Measurements from ENCODE around the gene TTYH1. TPM values are rescaled to one million over a fixed set of nuclear protein-coding genes. Genes with fewer than 3 reads are reported as not detected.

TTYH1 gene
- polyA plus RNA-seq, 1 of the 3 experiments (the other 2 are of a cell fraction), result 0.05 TPM

DNA sequence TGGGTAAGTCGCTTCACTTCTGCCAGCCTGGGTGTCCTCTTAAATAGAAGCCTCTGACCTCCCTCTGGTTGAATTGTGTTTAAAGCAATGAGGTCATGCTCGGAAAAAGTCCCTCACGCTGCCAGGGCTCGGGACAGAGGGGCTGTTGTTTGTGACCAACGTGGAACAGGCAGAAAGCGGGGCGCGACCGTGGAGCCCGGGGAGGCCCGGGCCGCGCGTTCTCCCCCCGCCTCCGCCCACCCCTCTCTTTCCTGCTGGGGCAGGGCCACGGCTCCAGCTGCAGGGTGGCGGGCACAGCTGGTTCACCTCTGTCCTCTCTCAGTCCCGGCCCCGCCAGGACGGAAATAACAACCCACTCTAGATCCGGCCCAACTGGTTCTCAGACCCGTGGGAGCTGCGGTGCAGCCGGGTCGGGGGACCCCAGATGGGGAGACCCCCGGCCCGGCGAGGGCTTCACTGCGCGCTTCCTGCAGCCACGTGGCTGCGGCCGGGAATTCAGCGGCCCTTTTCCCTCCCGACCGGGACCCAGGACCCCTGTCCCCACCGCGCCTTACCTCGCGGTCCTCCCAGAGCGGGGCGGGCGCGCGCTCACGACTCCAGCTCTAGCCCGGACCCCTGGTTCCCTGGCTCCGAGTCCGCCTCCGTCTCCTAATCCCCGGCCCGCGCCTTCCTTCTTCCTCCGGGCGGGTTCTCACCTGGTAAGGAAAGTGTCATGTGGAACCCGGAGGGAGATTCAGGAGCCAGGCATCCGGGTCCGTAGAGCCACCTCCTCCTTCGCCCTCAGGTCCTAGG lies 55.9 kb downstream of the TTYH1 start:
- DNase-seq, result no peak
- no peak overlapping the region for H3K9ac ChIP-seq
- no peaks in the 10 kb centered on the region for H4K20me1 ChIP-seq (ENCODE audit: insufficient read depth)
- H3K27me3 ChIP-seq (ENCODE audit: insufficient read depth), result peaks cover 18% of the 10 kb centered on the region
- H3K36me3 ChIP-seq (replicated peaks in 1 of 2; ENCODE audit: control insufficient read depth in 1 of 2, insufficient read depth in 2 of 2, low read length in 1 of 2), result no peaks in the 10 kb centered on the region
- no peak overlapping the region for H3K27ac ChIP-seq (ENCODE audit: low read depth in 2 of 2, low read length in 1 of 2)
- ChIA-PET POLR2A (no interaction called here), CTCF (interaction anchor here (0.9 to 2.6 kb wide), 2 partner anchors 10 to 24 kb away, joined by 3 to 13 read pairs; no protein-coding TSS in a partner anchor)
- no peaks in the 10 kb centered on the region for H3K9me2 ChIP-seq
- WGBS (ENCODE audit: low lambda C conversion rate), result 20% methylated on average over 18 of the region's 60 CpGs
- H2AFZ ChIP-seq (ENCODE audit: low read depth), result peak overlapping the region; percentile 29; the same call in 1 of the 2 replicates
- H3K4me2 ChIP-seq, result peak overlapping the region; percentile 76
- peak overlapping the region; percentile 29 to 50; a peak in 2 of 4 replicates for H3K4me3 ChIP-seq (ENCODE audit: low read depth in 2 of 2, low read length in 1 of 2)
- H3K4me1 ChIP-seq (ENCODE audit: control insufficient read depth in 1 of 2, insufficient read depth in 2 of 2, low read depth in 1 of 2, low read length in 1 of 2), result no peaks in the 10 kb centered on the region; a peak in 1 of 4 replicates
- no peaks in the 10 kb centered on the region for H3K9me3 ChIP-seq
- H3F3A ChIP-seq (replicated peaks; ENCODE audit: insufficient read depth), result peaks cover 16% of the 10 kb centered on the region
- no peaks in the 10 kb centered on the region for H3K79me2 ChIP-seq (ENCODE audit: insufficient read depth)
- TF ChIP-seq, protein P1, sequence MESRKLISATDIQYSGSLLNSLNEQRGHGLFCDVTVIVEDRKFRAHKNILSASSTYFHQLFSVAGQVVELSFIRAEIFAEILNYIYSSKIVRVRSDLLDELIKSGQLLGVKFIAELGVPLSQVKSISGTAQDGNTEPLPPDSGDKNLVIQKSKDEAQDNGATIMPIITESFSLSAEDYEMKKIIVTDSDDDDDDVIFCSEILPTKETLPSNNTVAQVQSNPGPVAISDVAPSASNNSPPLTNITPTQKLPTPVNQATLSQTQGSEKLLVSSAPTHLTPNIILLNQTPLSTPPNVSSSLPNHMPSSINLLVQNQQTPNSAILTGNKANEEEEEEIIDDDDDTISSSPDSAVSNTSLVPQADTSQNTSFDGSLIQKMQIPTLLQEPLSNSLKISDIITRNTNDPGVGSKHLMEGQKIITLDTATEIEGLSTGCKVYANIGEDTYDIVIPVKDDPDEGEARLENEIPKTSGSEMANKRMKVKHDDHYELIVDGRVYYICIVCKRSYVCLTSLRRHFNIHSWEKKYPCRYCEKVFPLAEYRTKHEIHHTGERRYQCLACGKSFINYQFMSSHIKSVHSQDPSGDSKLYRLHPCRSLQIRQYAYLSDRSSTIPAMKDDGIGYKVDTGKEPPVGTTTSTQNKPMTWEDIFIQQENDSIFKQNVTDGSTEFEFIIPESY (IDR thresholded peaks at IDR 0.05; ENCODE audit: borderline replicate concordance, low read depth), result no peak
- TF ChIP-seq JUND (IDR thresholded peaks at IDR 0.05) (no peak), NFIC (IDR thresholded peaks at IDR 0.05; ENCODE audit: borderline replicate concordance) (no peak), NRF1 (IDR thresholded peaks at IDR 0.05; ENCODE audit: low read depth, low read length) (no peak), EZH2phosphoT487 (IDR thresholded peaks at IDR 0.05; ENCODE audit: borderline replicate concordance, low read depth) (no peak), FOXM1 (IDR thresholded peaks at IDR 0.05; ENCODE audit: low read depth) (no peak)
- TF ChIP-seq, protein P2, sequence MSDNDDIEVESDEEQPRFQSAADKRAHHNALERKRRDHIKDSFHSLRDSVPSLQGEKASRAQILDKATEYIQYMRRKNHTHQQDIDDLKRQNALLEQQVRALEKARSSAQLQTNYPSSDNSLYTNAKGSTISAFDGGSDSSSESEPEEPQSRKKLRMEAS (IDR thresholded peaks at IDR 0.05; ENCODE audit: low read depth), result no peak

DNA sequence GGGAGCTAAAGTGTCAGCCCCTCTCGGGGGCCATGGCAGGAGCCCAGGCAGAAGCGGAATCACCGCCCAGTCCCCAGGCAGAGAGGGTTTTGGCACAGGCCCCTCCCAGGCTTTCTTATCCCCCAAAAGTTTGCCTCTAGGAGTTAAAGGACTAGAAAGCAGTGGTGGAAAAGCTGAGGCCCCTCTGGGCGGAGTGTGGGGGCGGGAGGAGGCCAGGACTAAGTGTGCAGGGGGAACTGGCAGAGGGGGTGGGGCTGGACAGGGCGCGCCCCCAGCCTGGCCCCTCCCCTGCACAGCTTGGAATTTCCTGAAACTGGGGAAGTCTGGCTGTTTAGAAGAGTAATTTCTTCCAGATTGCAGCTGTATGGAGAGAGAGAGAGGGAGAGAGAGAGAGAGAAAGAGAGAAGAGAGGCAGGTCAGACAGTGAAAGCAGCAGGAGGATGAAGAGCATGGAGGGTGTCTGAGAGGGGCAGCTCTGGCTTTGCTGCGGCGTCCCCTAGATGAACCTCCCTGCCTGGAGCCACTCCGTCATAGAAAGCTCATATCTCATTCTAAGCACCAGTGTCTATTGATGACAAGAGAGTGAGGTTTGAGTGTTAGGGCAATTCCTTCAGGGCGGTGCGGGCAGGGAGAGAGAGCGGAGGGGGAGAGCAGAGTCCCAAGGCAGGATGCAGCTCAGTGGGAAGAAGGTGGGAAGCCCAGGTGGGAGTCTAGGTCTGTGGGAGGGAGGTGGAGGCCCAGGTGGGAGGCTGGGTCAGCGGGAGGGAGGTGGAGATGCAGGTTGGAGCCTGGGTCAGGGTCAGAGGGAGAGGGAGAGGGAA lies 58.0 kb downstream of the TTYH1 start, which contains the start of gene CDC42EP5:
TSS of gene CDC42EP5 (minus strand) at position 226 of the 821 bp plus-strand sequence. CDS start 7,749 bp downstream, outside the sequence.
- peak within 1 kb of the TSS; percentile 41 to 52; a peak in 2 of 4 replicates for H3K27ac ChIP-seq (ENCODE audit: low read depth in 2 of 2, low read length in 1 of 2)
- H3F3A ChIP-seq (replicated peaks; ENCODE audit: insufficient read depth), result peaks cover 17% of the 10 kb centered on the region
- TF ChIP-seq SIN3A (IDR thresholded peaks at IDR 0.05; ENCODE audit: borderline replicate concordance, low read depth, low read length) (0 out of 2 replicates have a peak, but pooled peaks have one; percentile 69), NRF1 (IDR thresholded peaks at IDR 0.05; ENCODE audit: low read depth, low read length) (no peak), RXRA (IDR thresholded peaks at IDR 0.05; ENCODE audit: borderline replicate concordance, low read depth) (no peak), TCF12 (IDR thresholded peaks at IDR 0.05) (peak; percentile 92), SMC3 (IDR thresholded peaks at IDR 0.05; ENCODE audit: low read depth, low read length) (no peak), USF1 (IDR thresholded peaks at IDR 0.05; ENCODE audit: borderline replicate concordance, low read depth) (no peak), CTCF (IDR thresholded peaks at IDR 0.05) (0 out of 2 replicates have a peak, but pooled peaks have one; percentile 7), ELF1 (IDR thresholded peaks at IDR 0.05) (peak; percentile 55; the same call in 1 of the 2 replicates)
- TF ChIP-seq, protein P3, sequence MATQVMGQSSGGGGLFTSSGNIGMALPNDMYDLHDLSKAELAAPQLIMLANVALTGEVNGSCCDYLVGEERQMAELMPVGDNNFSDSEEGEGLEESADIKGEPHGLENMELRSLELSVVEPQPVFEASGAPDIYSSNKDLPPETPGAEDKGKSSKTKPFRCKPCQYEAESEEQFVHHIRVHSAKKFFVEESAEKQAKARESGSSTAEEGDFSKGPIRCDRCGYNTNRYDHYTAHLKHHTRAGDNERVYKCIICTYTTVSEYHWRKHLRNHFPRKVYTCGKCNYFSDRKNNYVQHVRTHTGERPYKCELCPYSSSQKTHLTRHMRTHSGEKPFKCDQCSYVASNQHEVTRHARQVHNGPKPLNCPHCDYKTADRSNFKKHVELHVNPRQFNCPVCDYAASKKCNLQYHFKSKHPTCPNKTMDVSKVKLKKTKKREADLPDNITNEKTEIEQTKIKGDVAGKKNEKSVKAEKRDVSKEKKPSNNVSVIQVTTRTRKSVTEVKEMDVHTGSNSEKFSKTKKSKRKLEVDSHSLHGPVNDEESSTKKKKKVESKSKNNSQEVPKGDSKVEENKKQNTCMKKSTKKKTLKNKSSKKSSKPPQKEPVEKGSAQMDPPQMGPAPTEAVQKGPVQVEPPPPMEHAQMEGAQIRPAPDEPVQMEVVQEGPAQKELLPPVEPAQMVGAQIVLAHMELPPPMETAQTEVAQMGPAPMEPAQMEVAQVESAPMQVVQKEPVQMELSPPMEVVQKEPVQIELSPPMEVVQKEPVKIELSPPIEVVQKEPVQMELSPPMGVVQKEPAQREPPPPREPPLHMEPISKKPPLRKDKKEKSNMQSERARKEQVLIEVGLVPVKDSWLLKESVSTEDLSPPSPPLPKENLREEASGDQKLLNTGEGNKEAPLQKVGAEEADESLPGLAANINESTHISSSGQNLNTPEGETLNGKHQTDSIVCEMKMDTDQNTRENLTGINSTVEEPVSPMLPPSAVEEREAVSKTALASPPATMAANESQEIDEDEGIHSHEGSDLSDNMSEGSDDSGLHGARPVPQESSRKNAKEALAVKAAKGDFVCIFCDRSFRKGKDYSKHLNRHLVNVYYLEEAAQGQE (IDR thresholded peaks at IDR 0.05; ENCODE audit: low read depth, low read length), result 0 out of 2 replicates have a peak, but pooled peaks have one; percentile 30

More for the DNA sequence above, 58.0 kb downstream of the TTYH1 start, which contains the start of gene CDC42EP5:
- ChIA-PET CTCF (interaction anchor here (0.7 kb wide), 1 partner anchor 8 kb away, joined by 3 read pairs; no protein-coding TSS in a partner anchor), POLR2A (no interaction called here)
- Histone ChIP-seq H3K4me3 (ENCODE audit: low read depth in 2 of 2, low read length in 1 of 2) (peak within 1 kb of the TSS; percentile 48 to 62; a peak in 3 of 4 replicates), H3K4me1 (ENCODE audit: control insufficient read depth in 1 of 2, insufficient read depth in 2 of 2, low read depth in 1 of 2, low read length in 1 of 2) (no peaks in the 10 kb centered on the region; a peak in 1 of 4 replicates), H3K9me2 (no peaks in the 10 kb centered on the region), H4K20me1 (ENCODE audit: insufficient read depth) (no peaks in the 10 kb centered on the region), H3K9ac (peak within 1 kb of the TSS; percentile 57; the same call in 1 of the 2 replicates), H3K36me3 (replicated peaks in 1 of 2; ENCODE audit: control insufficient read depth in 1 of 2, insufficient read depth in 2 of 2, low read length in 1 of 2) (no peaks in the 10 kb centered on the region), H3K27me3 (ENCODE audit: insufficient read depth) (peaks cover 33% of the 10 kb centered on the region), H3K79me2 (ENCODE audit: insufficient read depth) (no peaks in the 10 kb centered on the region), H3K4me2 (peak within 1 kb of the TSS; percentile 87), H2AFZ (ENCODE audit: low read depth) (peak within 1 kb of the TSS; percentile 93), H3K9me3 (no peaks in the 10 kb centered on the region)
- 7% methylated on average over 11 of the region's 14 CpGs for WGBS (ENCODE audit: low lambda C conversion rate)
- peak; percentile 60 for DNase-seq

All from SK-N-SH (cell line).